ENCODE data around the gene PAX4.

The PAX4 gene

GRCh38 chr7:127566242-127566641, 51.7 kb downstream of the PAX4 start:
- no peak for DNase-seq (ENCODE audit: low spot score)
- no peak for TF ChIP-seq CTCF (IDR thresholded peaks at IDR 0.05; ENCODE audit: extremely low read depth, insufficient read depth, missing control alignments)
- in situ Hi-C loops (cut with MboI; ENCODE audit: low pct_unique_long_range_greater_than_20kb, low sequenced_read_pairs, unreplicated experiment), result no loop called here
